Smooth muscle cell (in vitro differentiated cells): ENCODE results near the gene INPP5A. TPM values are rescaled to one million over a fixed set of nuclear protein-coding genes. Genes with fewer than 3 reads are reported as not detected.

ENCODE experiments used
- DNase-seq: peaks from one replicate; lab custom pipeline; 2025; ENCODE audit not compliant: unreplicated experiment; lab: John Stamatoyannopoulos, UW
- H2AFZ ChIP-seq: fragments of 200-600 bp; sonication (generic); 2 replicates; pipeline ENCODE4 v1.6.0; 2016; ENCODE audit warnings: antibody characterized with exemption, low read depth, mild to moderate bottlenecking
- H3F3A ChIP-seq: fragments of 200-600 bp; sonication (generic); 2 replicates; pipeline ENCODE4 v1.6.0; 2017; ENCODE audit warnings: antibody characterized with exemption, low read depth
- H3K27ac ChIP-seq: fragments of 200-600 bp; sonication (generic); 2 replicates; pipeline ENCODE4 v1.5.1; 2016; ENCODE audit warnings: low read depth, mild to moderate bottlenecking
- H3K27me3 ChIP-seq: fragments of 200-600 bp; sonication (generic); 2 replicates; pipeline ENCODE4 v1.6.1; 2016; ENCODE audit warnings: low read depth, mild to moderate bottlenecking
- H3K36me3 ChIP-seq: fragments of 200-600 bp; sonication (generic); 2 replicates; pipeline ENCODE4 v1.5.1; 2016; ENCODE audit warnings: low read depth
- H3K4me1 ChIP-seq: fragments of 200-600 bp; sonication (generic); 2 replicates; pipeline ENCODE4 v1.5.1; 2016; ENCODE audit warnings: low read depth
- H3K4me2 ChIP-seq: fragments of 200-600 bp; sonication (generic); 2 replicates; pipeline ENCODE4 v1.6.0; 2016; ENCODE audit warnings: mild to moderate bottlenecking
- H3K4me3 ChIP-seq: fragments of 200-600 bp; sonication (generic); 2 replicates; pipeline ENCODE4 v1.5.1; 2016; ENCODE audit warnings: mild to moderate bottlenecking
- H3K79me2 ChIP-seq: fragments of 200-600 bp; sonication (generic); 2 replicates; pipeline ENCODE4 v1.6.0; 2016; ENCODE audit warnings: low read depth, mild to moderate bottlenecking
- H3K9ac ChIP-seq: fragments of 200-600 bp; sonication (generic); 2 replicates; pipeline ENCODE4 v1.6.0; 2016; ENCODE audit warnings: low read depth
- H3K9me3 ChIP-seq: fragments of 200-600 bp; sonication (generic); replicated peaks from 2 replicates; pipeline ENCODE4 v1.5.1; 2016; ENCODE audit warnings: low read depth
- H4K20me1 ChIP-seq: fragments of 200-600 bp; sonication (generic); 2 replicates; pipeline ENCODE4 v1.6.0; 2016; ENCODE audit warnings: low read depth
- CTCF ChIP-seq: fragments of 200-600 bp; sonication (generic); IDR thresholded peaks from 2 replicates; pipeline ENCODE4 v1.5.1; 2017; ENCODE audit warnings: borderline replicate concordance, mild to moderate bottlenecking, antibody characterized with exemption; ENCODE audit not compliant: insufficient read depth, poor library complexity, severe bottlenecking
- WGBS: methylation state at CpG from one replicate; pipeline ENCODE4 v1.1.7; 2016; ENCODE audit warnings: low lambda C conversion rate; 5-methylcytosine and 5-hydroxymethylcytosine counted together
- polyA plus RNA-seq: library from polyadenylated mRNA; unstranded; fragments of >200 nt; fragmentation: Nextera tagmentation; extraction: Ambion mirVana; gene quantifications from 2 replicates; pipeline ENCODE4 v1.2.1, GENCODE V29; 2016
- total RNA-seq: library from RNA; depleted of rRNA; stranded (reverse); fragments of >200 nt; gene quantifications from 2 replicates; pipeline ENCODE4 v1.2.3, GENCODE V29; 2014

Gene INPP5A
- total and polyA plus RNA-seq, 2 experiments from 2014 or later, result 48.0 to 55.9 TPM

- TF ChIP-seq CTCF, result no peak
- no peak overlapping the region for H3K4me2 ChIP-seq
- no peaks in the 10 kb centered on the region for H3K4me1 ChIP-seq
- peaks cover 100% of the 10 kb centered on the region for H4K20me1 ChIP-seq
- H3K79me2 ChIP-seq, result peaks cover 54% of the 10 kb centered on the region
- no peaks in the 10 kb centered on the region for H3K36me3 ChIP-seq
- no peak overlapping the region for H3K4me3 ChIP-seq
- H3K27me3 ChIP-seq, result no peaks in the 10 kb centered on the region
- DNase-seq, result no peak
- 94% methylated on average over 29 of the region's 29 CpGs for WGBS
- no peak overlapping the region for H3K27ac ChIP-seq
- no peak overlapping the region for H2AFZ ChIP-seq
- H3K9ac ChIP-seq, result no peak overlapping the region
- no peaks in the 10 kb centered on the region for H3F3A ChIP-seq
- no peaks in the 10 kb centered on the region for H3K9me3 ChIP-seq
These were observed 102.9 kb downstream of the INPP5A start for GRCh38 chr10:132640326-132641125.

GRCh38 chr10:132641401-132641800, 103.8 kb downstream of the INPP5A start:
- H3K36me3 ChIP-seq, result no peaks in the 10 kb centered on the region
- peaks cover 100% of the 10 kb centered on the region for H4K20me1 ChIP-seq
- H3K4me3 ChIP-seq, result no peak overlapping the region
- WGBS, result 91% methylated on average over 8 of the region's 8 CpGs
- H3F3A ChIP-seq, result no peaks in the 10 kb centered on the region
- DNase-seq, result no peak
- H3K9ac ChIP-seq, result no peak overlapping the region
- no peaks in the 10 kb centered on the region for H3K4me1 ChIP-seq
- H3K79me2 ChIP-seq, result peaks cover 49% of the 10 kb centered on the region
- H3K27me3 ChIP-seq, result no peaks in the 10 kb centered on the region
- H3K9me3 ChIP-seq, result no peaks in the 10 kb centered on the region
- H3K27ac ChIP-seq, result no peak overlapping the region
- H3K4me2 ChIP-seq, result no peak overlapping the region
- no peak for TF ChIP-seq CTCF
- H2AFZ ChIP-seq, result no peak overlapping the region

- no peak for TF ChIP-seq CTCF
- 93% methylated on average over 31 of the region's 33 CpGs for WGBS
- Histone ChIP-seq H4K20me1 (peaks cover 99% of the 10 kb centered on the region), H2AFZ (no peak overlapping the region), H3K4me1 (no peaks in the 10 kb centered on the region), H3K9me3 (no peaks in the 10 kb centered on the region), H3K4me2 (no peak overlapping the region), H3F3A (no peaks in the 10 kb centered on the region), H3K79me2 (peaks cover 41% of the 10 kb centered on the region), H3K27me3 (no peaks in the 10 kb centered on the region), H3K4me3 (no peak overlapping the region), H3K9ac (no peak overlapping the region), H3K27ac (no peak overlapping the region), H3K36me3 (no peaks in the 10 kb centered on the region)
- DNase-seq, result no peak
These were observed 104.6 kb downstream of the INPP5A start for GRCh38 chr10:132641966-132642731.

GRCh38 chr10:132642732-132643008, 105.1 kb downstream of the INPP5A start:
- no peak for DNase-seq
- no peaks in the 10 kb centered on the region for H3F3A ChIP-seq
- H3K4me3 ChIP-seq, result no peak overlapping the region
- H3K27me3 ChIP-seq, result no peaks in the 10 kb centered on the region
- no peak overlapping the region for H3K4me2 ChIP-seq
- peaks cover 99% of the 10 kb centered on the region for H4K20me1 ChIP-seq
- no peaks in the 10 kb centered on the region for H3K36me3 ChIP-seq
- no peak overlapping the region for H2AFZ ChIP-seq
- no peaks in the 10 kb centered on the region for H3K4me1 ChIP-seq
- peaks cover 40% of the 10 kb centered on the region for H3K79me2 ChIP-seq
- TF ChIP-seq CTCF, result no peak
- no peaks in the 10 kb centered on the region for H3K9me3 ChIP-seq
- 98% methylated on average over 11 of the region's 11 CpGs for WGBS
- no peak overlapping the region for H3K9ac ChIP-seq
- H3K27ac ChIP-seq, result no peak overlapping the region
